ENCODE results near the gene VAC14.

VAC14 gene

GRCh38 chr16:70696355-70696754, 104.6 kb downstream of the VAC14 start:
- TF ChIP-seq CTCF (IDR thresholded peaks at IDR 0.05; ENCODE audit: extremely low read depth, missing control alignments), result no peak
- DNase-seq (ENCODE audit: low spot score), result no peak

- no peak for TF ChIP-seq CTCF (IDR thresholded peaks at IDR 0.05; ENCODE audit: extremely low read depth, missing control alignments)
- DNase-seq (ENCODE audit: low spot score), result no peak
Observed at GRCh38 chr16:70695331-70696070, 105.5 kb downstream of the VAC14 start.

GRCh38 chr16:70694868-70695218, 106.1 kb downstream of the VAC14 start:
- TF ChIP-seq CTCF (IDR thresholded peaks at IDR 0.05; ENCODE audit: extremely low read depth, missing control alignments), result no peak
- DNase-seq (ENCODE audit: low spot score), result no peak

GRCh38 chr16:70694088-70694867, 106.7 kb downstream of the VAC14 start:
- DNase-seq (ENCODE audit: low spot score), result no peak
- TF ChIP-seq CTCF (IDR thresholded peaks at IDR 0.05; ENCODE audit: extremely low read depth, missing control alignments), result no peak

- TF ChIP-seq CTCF (IDR thresholded peaks at IDR 0.05; ENCODE audit: extremely low read depth, missing control alignments), result no peak
- no peak for DNase-seq (ENCODE audit: low spot score)
Observed at GRCh38 chr16:70692873-70693671, 107.9 kb downstream of the VAC14 start.

- DNase-seq (ENCODE audit: low spot score), result no peak
- no peak for TF ChIP-seq CTCF (IDR thresholded peaks at IDR 0.05; ENCODE audit: extremely low read depth, missing control alignments)
Observed at GRCh38 chr16:70692130-70692872, 108.7 kb downstream of the VAC14 start.

Data from GM20000 (cell line).